ENCODE results near the gene NNT. TPM values are rescaled to one million over a fixed set of nuclear protein-coding genes. Genes with fewer than 3 reads are reported as not detected.

The NNT gene
- total RNA-seq, 1 donor from 2014 or later, result 32.9 TPM

DNA sequence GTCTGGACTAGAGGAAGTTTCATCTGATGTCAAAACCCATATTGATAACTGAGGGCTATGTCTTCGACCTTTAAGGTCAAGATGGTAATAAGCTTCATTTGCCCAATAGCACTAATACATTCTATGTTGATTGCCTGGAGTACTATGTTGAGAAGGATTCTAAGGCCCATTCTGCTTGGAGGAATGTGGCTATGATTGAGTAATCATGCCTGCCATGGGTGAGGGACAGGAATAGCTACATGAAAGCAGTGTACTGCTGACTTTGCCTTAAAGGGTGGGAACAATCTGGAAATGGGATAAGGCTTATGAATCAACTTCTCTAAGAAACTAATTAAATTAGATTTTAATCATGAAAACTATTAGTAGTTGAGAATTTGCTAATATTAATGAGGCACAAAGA is 13.6 kb downstream of the NNT start:
- H3K36me3 ChIP-seq (ENCODE audit: control insufficient read depth, insufficient read depth, low read length), result peaks cover 1% of the 10 kb centered on the region
- no peak for FAIRE-seq

DNA sequence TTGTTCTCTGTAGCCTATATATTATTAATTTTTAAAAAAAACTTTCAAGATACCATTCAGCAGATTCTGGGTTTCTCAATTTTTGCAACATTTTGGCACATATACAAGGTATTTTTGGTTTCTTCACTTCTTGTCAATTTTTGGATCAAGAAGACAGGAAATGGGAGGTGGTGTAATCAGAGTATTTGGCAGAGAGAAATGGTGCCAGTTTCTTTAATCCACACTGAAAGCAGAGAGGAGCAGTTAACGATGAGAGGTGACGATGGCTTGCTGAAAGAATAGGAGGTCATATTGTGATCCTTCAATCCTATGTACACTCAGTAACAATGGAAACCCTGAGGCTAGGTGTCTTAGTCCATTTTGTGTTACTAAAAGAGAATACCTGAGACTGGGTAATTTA is 16.4 kb downstream of the NNT start:
- TF ChIP-seq, protein P1, sequence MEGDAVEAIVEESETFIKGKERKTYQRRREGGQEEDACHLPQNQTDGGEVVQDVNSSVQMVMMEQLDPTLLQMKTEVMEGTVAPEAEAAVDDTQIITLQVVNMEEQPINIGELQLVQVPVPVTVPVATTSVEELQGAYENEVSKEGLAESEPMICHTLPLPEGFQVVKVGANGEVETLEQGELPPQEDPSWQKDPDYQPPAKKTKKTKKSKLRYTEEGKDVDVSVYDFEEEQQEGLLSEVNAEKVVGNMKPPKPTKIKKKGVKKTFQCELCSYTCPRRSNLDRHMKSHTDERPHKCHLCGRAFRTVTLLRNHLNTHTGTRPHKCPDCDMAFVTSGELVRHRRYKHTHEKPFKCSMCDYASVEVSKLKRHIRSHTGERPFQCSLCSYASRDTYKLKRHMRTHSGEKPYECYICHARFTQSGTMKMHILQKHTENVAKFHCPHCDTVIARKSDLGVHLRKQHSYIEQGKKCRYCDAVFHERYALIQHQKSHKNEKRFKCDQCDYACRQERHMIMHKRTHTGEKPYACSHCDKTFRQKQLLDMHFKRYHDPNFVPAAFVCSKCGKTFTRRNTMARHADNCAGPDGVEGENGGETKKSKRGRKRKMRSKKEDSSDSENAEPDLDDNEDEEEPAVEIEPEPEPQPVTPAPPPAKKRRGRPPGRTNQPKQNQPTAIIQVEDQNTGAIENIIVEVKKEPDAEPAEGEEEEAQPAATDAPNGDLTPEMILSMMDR (IDR thresholded peaks at IDR 0.05; ENCODE audit: insufficient read depth, low read length, severe bottlenecking), result no peak
- FAIRE-seq, result no peak
- Histone ChIP-seq H3K4me3 (ENCODE audit: low read depth, low read length) (no peak overlapping the region), H3K36me3 (ENCODE audit: control insufficient read depth, insufficient read depth, low read length) (peaks cover 1% of the 10 kb centered on the region), H3K27me3 (ENCODE audit: control insufficient read depth, insufficient read depth, low read length) (no peaks in the 10 kb centered on the region)
- DNase-seq (ENCODE audit: low read depth), result no peak

More for the DNA sequence above, 13.6 kb downstream of the NNT start:
- no peaks in the 10 kb centered on the region for H3K27me3 ChIP-seq (ENCODE audit: control insufficient read depth, insufficient read depth, low read length)
- DNase-seq (ENCODE audit: low read depth), result peak; percentile 53
- no peak overlapping the region for H3K4me3 ChIP-seq (ENCODE audit: low read depth, low read length)
- TF ChIP-seq, protein P1 (IDR thresholded peaks at IDR 0.05; ENCODE audit: insufficient read depth, low read length, severe bottlenecking), result no peak

DNA sequence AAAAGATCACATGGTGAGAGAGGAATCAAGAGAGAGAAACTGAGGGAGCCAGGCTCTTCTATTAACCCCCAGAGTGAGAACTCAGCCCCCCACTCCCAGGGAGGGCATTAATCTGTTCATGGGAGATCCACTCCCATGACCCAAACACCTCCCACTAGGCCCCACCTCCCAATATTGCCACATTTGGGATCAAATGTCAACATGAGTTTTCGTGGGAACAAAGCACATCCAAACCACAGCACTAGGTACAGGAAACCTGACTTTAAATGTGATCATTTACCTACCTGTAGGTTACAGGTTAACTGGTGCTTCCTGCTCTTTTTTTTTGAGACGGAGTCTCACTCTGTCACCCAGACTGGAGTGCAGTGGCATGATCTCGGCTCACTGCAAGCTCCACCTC is 16.9 kb downstream of the NNT start:
- TF ChIP-seq, protein P1 (IDR thresholded peaks at IDR 0.05; ENCODE audit: insufficient read depth, low read length, severe bottlenecking), result no peak
- H3K27me3 ChIP-seq (ENCODE audit: control insufficient read depth, insufficient read depth, low read length), result no peaks in the 10 kb centered on the region
- H3K36me3 ChIP-seq (ENCODE audit: control insufficient read depth, insufficient read depth, low read length), result peaks cover 1% of the 10 kb centered on the region
- DNase-seq (ENCODE audit: low read depth) (no peak), FAIRE-seq (no peak)
- no peak overlapping the region for H3K4me3 ChIP-seq (ENCODE audit: low read depth, low read length)

DNA sequence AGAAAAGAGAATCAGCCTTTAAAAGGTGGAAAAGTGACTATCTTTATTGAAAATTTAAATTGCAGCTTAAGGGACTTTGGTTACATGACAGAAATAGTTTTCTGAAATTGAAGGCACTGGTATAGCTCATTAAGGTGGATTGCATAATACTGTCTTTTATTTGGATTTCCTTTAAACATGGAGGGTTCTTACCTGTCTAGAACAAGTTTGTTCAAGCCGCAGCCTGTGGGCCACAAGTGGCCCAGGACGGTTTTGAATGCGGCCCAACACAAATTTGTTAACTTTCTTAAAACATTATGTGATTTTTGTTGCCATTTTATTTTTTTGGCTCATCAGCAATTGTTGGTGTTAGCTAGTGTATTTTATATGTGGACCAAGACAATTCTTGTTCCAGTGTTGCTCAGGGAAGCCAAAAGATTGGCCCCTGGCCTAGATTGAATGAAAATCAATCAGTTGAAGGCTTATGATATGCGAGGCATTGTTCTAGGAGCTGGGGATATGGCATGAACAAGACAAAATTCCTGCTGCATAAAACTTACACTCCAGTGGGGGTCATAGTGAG is 18.0 kb downstream of the NNT start:
- H3K4me3 ChIP-seq (ENCODE audit: low read depth, low read length), result no peak overlapping the region
- DNase-seq (ENCODE audit: low read depth) (peak; percentile 86), FAIRE-seq (no peak)
- TF ChIP-seq, protein P1 (IDR thresholded peaks at IDR 0.05; ENCODE audit: insufficient read depth, low read length, severe bottlenecking), result no peak
- H3K36me3 ChIP-seq (ENCODE audit: control insufficient read depth, insufficient read depth, low read length), result no peaks in the 10 kb centered on the region
- H3K27me3 ChIP-seq (ENCODE audit: control insufficient read depth, insufficient read depth, low read length), result no peaks in the 10 kb centered on the region

DNA sequence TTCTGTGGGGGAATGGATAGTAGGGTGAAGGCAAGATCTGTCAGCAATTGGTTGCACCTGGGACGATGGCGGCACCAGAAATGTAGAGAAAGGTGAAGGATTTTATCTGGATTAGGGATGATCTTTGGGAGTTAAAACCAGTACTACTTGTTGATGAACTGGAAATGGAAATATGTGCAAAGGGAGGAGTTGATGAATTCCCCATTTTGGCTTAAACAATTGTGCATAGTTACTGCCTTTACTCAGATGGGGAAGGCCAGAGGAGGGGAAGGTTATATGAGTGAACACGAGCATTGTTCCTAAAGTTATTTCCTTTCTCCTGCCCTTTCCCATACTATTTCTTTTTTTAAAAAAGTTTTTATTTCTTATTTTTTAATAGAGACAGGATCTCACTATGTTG is 19.1 kb downstream of the NNT start:
- TF ChIP-seq, protein P1 (IDR thresholded peaks at IDR 0.05; ENCODE audit: insufficient read depth, low read length, severe bottlenecking), result no peak
- Histone ChIP-seq H3K4me3 (ENCODE audit: low read depth, low read length) (no peak overlapping the region), H3K36me3 (ENCODE audit: control insufficient read depth, insufficient read depth, low read length) (no peaks in the 10 kb centered on the region), H3K27me3 (ENCODE audit: control insufficient read depth, insufficient read depth, low read length) (no peaks in the 10 kb centered on the region)
- DNase-seq (ENCODE audit: low read depth) (no peak), FAIRE-seq (no peak)

DNA sequence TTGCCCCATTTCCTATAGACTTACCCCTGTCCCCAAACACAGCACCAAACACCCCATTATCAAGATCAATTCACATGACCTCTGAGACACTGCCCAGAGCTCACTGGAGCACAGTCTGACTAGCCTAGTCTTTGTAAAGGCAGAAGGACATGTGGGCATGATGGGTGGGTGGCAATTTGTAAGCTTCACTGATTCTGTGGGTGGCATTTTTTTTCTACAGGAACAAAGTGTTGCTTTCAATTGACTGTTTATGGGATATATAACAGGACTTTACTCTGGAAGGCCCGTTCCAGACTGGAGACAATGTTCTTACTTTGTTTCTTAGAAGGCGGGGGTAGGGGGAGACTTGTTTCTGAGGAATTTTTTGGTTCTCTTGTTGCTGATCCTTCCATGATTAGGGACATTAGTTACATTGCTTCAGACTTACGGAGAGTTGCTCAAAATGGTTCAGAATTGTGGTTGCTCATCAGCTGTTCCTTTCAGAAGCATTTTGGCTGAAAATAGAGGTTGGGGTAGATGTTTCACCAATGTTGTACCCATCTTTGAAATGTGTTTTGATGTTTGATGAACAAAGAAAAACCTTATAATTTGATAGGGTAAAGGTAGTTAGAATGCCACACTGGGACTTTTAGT is 20.2 kb downstream of the NNT start:
- FAIRE-seq (no peak), DNase-seq (ENCODE audit: low read depth) (no peak)
- Histone ChIP-seq H3K4me3 (ENCODE audit: low read depth, low read length) (no peak overlapping the region), H3K27me3 (ENCODE audit: control insufficient read depth, insufficient read depth, low read length) (no peaks in the 10 kb centered on the region), H3K36me3 (ENCODE audit: control insufficient read depth, insufficient read depth, low read length) (no peaks in the 10 kb centered on the region)
- TF ChIP-seq, protein P1 (IDR thresholded peaks at IDR 0.05; ENCODE audit: insufficient read depth, low read length, severe bottlenecking), result no peak

All from bronchial epithelial cell (primary cell).